ENCODE results near the gene CNEP1R1.
"Not testable (repeated sequence)": the region's sequence is repeated elsewhere in the genome, so short reads cannot be mapped to it uniquely, and the experiment has no call there.

Gene CNEP1R1, protein sequence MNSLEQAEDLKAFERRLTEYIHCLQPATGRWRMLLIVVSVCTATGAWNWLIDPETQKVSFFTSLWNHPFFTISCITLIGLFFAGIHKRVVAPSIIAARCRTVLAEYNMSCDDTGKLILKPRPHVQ
- total RNA-seq: 15.8 to 24.8 (median 16.7) reads per million in 4 donors

DNA sequence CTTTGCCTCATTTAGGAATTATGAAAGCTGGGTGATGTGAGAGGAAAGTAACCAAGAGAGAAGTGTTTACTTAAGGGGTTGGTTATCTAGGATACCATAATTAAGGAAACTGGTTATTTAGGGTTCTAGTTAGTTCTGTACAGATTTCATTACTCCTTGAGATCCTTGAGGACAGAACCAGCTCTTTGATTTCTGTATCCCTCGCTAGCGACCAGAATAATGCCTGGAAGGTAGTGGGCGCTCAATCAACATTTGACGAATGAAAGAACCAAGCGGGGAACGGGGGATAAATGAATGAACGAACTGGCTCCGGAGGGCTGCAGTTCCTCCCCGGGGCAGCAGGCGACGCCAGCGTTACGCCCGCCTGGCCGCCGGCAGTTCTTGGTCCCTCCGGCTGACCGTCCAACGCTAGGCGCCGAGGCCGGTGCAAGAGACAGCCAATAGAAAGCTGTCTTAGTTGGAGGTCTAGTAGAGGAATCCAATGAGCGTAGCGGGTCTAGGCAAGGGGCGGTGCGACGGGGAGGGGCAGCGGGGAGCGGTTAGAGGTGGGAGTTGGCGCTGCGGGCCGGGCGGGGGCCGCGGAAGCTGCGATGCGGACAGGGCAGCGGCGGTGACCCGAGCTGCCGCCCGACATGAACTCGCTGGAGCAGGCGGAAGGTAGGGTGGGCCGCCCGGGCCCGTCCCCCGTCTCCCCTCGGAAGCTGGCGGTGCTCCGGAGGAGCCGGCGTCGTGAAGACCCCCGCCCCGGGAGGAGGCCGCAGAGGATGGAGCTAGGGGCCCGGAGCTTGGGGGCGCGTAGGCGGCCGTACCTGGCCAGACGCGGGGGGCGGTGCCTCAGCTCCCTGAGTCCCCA is at the start of gene CNEP1R1:
Gene CNEP1R1, plus strand, starts transcription at position 542 of the 853 bp plus-strand sequence. Its CDS starts 91 bp downstream, at position 633.
- DNase-seq: peak; percentile 86 to 96 (median 87)

DNA sequence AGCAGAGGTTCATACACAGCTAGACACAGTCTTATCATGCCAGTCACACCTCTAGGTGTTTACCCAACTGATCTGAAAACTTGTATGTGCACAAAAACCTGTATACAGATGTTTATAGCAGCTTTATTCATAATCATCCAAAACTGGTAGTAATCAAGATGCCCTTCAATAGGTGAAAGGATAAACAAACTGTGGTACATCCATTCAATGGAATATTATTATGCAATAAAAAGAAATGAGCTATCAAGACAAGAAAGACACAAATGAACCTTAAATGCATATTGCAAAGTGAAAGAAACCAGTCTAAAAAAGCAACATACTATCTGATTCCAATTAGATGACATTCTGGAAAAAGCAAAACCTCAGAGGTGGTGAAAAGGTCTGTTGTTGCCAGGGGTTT is 47.6 kb upstream of the CNEP1R1 start:
- DNase-seq: no peak

DNA sequence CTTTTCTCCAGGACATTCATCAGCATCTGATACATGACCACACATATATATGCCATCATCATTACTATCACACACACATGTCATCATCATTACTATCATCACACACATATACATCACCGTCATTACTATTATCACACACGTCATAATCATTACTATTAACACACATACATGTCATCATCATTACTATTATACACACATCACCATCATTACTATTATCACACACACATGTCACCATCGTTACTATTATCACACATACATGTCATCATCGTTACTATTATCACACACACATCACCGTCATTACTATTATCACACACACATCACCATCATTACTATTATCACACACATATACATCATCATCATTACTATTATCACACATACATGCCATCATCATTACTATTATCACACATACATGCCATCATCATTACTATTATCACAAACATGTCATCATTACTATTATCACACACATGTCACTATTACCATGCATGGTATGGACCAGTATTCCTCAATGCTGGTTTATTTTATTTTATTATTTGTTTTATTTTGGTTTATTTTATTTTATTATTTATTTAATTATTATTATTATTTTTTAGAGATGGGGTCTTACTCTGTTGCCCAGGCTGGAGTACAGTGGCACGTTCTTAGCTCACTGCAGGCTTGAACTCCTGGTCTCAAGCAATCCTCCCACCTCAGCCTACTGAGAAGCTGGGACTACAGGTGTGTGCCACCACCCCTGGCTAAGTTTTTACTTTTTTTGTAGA is 46.3 kb upstream of the CNEP1R1 start:
- DNase-seq: no peak

DNA sequence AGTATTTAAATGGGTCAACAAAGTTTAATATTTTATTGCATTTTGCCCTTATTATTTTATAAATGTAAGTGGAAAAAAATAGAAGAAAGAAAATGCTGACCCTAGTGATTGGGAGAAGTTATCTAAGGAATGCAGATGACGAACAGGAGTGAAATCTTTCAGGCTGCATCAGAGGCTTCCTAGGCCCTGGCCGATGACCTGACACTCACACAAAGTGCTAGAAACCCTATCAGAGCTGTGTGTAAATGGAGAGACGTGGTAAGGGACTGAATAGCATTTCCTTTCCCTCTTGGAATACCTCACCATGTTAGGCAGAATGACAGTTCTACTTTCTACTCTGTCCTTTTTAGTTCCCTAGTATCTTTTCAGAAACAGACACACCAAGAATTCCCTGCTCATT is 44.9 kb upstream of the CNEP1R1 start:
- no peak for DNase-seq

DNA sequence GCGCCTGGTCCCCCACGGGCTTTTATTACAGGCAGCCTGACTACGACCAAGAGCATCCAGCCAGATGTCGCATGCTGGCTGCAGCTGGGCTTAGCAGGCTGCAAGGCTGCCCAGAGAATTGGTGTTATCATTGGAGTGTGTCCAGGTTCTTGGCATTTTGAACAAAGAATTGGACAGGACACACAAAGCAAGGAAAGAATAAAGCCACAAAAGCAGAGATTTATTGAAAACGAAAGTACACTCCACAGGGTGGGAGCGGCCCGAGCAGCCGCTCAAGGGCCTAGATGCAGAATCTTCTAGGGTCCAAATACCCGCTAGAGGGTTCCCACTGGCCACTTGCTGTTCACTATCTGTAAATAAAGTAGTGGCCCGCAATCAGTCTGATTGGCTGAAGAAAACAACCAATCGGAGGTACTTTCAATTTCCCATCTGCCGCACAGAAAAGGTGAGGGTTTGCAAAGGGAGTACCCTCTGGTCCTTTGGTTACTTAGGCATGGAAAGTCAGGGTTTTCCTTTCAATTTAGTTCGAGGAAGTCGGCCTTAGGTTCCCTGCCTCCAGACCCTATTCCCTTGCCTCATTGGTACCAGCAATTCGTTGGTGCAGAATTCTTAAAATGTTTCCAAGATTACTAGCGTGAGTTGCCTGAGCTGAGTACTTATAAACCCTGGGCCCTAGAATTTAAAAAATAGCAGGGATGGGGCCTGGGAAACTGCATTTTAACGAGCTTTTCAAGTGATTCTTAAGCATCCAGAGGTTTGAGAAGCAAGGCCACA is 38.5 kb upstream of the CNEP1R1 start:
- DNase-seq: no peak

DNA sequence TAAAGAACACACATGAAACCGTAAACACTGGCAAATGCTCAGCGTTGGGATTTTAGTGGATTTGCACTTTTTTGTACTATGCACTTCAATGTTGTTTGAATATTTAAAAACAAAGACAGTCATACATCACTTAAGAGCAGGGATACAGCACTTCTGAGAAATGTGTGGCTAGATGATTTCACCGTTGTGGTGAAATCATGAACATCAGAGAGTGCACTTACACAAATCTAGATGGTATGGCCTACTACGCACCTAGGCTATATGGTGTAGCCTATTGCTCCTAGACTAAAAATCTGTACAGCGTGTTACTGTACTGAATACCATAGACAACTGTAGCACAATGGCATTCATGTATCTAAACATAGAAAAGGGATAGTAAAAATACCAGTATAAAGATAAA is 37.6 kb upstream of the CNEP1R1 start:
- DNase-seq: peak in 1 of 5 donors; percentile 33

DNA sequence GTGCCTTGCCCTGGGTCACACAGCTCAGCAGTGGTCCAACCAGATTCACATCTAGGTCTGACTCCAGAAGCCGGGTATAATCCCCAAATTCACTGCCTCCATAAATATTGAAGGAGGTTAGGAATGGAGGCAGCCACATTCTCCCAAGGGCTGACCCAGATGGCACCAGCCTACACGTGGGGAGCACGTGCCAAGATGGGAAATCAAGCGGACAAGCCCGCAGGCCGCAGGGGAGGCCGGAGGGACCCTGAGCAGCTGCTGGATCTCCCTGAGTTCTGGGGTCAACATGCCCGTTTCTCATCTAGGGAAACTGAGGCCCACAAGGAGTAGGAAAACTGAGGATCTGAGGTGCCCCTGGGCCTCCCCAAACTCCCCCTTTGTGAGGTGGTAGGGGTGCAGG is 32.2 kb upstream of the CNEP1R1 start:
- DNase-seq: no peak

DNA sequence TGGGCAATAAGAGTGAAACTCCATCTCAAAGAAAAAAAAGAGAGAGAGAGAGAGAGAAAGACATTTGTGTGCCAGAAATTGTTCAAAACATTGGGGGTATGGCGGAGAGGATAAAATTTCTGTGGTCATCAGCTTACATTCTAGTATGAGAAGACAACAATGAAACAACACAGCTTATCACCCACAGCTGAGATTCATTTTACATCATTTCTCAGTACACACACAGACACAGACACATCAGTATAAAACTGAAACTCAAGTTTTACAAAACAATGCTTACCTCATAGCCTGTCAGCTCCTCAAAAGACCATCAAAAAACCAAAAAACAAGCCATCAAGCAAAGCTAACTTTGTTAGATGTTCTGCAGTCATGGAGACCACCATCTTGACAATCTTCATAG is 31.4 kb upstream of the CNEP1R1 start:
- peak in 1 of 5 donors; percentile 18 for DNase-seq

DNA sequence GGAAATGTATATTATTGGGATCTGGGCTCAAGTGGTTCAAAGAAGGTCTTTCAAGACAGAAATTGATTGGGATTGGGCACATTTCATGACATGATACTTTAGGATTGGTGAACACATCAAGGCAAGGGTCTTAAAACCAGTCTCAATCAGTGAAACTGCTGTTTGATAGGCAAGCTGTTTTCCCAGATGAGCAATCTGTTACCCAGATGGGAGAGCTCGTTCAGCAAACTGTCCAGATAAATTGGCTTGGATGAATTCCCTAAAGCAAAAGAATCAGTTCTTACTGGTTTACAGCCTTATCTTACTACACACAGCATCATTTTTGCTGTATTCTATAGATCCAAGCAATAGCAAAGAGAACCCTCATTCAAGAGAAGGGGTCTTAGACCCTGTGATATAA is 31.0 kb upstream of the CNEP1R1 start:
- no peak for DNase-seq

DNA sequence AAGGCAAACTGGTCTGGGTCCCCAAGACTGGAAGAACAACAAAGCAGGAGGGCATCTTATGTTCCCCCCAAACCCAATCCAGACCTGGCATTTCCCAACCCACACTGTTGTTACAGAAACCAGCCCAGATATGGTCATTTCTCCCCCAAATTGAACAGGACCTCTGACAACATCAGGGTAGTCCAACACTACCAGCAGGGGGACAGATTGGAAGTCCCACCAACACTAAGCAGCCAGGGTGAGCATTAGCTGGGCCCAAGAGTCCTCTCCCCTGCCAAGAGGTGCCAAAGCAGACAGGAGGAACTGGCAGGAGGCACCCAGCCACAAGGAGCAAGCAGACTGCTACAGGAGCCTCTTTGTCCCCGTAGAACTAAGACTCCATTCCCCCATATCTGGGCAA is 29.3 kb upstream of the CNEP1R1 start:
- no peak for DNase-seq

DNA sequence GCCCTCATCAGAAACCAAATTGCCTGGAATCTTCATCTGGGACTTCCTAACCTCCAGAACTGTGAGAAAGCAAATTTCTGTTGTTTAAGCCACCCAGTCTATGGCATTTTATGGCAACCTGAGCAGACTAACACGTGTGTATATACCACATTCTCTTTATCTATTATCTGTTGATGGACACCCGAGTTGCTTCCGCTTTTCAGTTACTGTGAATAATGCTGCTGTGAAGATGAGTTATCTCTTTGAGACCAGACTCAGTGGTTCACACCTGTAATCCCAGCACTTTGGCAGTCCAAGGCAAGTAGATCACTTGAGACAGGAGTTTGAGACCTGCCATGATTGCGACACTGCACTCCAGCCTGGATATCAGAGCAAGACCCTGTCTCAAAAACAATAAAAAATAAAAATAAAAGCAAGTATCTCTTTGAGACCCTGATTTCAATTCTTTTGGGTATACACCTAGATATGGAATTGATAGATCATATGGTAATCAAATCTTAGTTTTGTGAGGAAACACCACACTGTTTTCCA is 27.2 kb upstream of the CNEP1R1 start:
- no peak for DNase-seq

DNA sequence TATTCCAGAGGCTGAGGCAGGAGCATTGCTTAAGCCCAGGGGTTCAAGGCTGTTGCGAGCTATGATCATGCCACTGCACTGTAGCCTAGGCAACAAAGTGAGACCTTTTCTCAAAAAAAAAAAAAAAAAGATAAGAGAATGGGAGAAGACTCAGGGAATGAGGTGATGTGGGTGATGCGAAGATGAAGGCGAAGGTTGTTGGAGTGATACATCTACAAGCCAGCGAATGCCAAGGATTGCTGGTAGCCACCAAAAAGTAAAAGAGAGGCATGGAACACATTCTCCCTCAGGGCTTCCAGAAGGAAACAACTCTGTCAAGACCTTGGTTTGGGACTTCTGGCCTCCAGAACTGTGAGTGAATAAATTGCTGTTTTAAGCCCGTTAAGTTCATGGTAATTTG is 26.0 kb upstream of the CNEP1R1 start:
- no peak for DNase-seq

DNA sequence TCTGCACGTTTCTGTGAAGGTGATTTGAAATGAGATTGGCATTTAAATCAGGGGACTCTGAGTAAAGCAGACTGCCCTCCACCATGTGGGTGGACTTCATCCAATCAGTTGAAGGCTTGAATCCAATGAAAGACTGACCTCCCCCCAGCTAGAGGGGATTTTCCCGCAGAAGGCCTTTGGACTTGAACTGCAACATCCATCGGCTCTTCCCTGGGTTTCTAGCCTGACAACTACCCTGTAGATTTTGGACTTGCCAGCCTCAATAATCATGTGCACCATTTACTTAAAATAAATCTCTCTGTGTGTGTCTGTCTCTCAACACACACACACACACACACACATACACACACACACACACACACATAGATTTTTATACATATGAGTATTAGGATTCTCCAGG is 23.9 kb upstream of the CNEP1R1 start:
- DNase-seq: no peak

DNA sequence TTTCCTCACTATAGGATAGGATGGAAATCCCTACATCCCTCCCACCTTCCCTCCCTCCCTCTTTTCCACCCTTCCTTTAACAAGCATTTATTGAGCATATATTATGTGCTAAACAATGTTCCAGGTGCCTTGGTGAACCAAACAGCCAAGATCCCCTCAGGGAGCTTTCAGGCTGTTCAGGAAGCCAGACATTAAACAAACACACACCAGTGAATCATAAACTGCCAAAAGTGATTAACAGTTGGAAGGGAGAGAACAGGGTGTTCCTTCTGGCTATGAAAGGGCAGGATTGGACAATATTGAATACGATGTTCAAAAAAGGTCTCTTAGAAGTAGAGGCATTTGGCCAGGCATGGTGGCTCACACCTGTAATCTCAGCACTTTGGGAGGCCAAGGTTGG is 22.8 kb upstream of the CNEP1R1 start:
- DNase-seq: no peak

DNA sequence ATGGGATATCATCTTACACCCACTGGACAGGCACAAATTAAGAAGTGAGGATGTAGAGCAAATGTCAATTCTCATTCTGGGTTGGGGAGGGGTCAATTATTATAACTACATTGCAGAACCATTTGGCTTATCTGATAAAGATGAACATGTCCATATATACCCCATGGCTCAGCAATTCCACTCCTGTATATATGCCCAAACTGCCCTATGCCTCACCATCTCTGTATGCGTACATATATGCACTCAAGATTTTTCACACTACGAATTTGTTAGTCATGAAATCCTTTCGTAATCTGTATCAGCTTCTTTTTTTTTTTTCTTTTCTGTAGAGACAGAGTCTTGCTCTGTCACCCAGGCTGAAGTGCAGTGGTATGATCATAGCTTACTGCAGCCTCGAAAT is 20.8 kb upstream of the CNEP1R1 start:
- no peak for DNase-seq

DNA sequence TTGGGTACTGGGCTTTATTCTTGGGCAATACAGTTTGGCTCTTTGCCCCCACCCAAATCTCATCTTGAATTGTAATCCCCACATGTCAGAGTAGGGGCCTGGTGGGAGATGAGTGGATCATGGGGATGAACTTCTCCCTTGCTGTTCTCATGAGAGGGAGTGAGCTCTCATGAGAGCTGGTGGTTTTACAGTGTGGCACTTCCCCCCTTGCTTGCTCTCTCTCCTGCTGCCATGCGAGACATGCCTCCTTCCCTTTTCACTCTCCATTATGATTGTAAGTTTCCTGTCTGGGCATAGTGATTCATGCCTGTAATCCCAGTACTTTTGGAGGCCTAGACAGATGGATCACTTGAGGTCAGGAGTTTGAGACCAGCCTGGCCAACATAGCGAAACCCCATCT is 18.1 kb upstream of the CNEP1R1 start:
- DNase-seq: no peak

DNA sequence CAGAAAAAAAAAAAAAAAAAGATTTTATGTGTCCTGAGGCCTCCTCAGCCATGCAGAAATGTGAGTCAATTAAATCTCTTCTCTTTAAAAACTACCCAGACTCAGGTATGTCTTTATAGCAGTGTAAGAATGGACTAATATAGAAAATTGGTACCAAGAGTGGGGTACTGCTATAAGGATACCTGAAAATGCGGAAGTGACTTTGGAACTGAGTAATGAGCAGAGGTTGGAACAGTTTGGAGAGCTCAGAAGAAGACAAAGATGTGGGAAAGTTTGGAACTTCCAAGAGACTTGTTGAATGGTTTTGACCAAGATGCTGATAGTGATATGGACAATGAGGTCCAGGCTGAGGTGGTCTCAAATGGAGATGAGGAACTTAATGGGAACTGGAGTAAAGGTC is 17.3 kb upstream of the CNEP1R1 start:
- no peak for DNase-seq

DNA sequence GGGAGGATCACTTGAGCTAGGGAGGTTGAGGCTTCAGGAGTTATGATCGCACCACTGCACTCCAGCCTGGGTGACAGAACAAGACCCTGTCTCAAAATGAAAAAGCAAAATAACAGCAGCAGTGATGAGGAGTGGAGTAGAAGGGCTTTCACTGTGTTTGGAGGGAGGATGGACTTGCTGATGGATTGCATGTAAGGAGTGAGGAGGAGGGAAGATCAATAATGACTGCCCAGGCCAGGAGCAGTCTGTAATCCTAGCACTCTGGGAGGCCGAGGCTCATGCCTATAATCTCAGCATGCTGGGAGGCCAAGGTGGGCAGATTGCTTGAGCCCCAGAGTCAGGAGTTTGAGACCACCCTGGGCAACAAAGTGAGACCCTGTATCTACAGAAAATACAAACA is 14.8 kb upstream of the CNEP1R1 start:
- no peak for DNase-seq

DNA sequence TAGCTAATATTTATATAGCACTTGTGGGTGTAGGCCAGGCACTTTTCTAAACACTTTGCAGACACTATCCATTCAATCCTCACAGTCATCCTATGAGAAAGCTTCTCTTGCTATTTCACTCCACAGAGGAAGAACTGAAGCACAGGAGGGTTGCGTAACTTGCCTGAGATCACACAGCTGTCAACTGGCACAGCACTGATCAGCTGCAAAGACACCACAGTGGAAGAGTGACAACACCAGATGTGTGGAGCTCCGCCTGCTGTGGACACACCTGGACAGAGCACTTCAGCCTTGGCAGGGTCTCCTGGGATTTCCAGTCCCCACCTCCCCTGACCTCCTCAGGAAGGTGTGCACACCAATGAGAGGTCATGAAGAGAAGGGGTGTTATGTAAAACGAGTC is 13.3 kb upstream of the CNEP1R1 start:
- no peak for DNase-seq

DNA sequence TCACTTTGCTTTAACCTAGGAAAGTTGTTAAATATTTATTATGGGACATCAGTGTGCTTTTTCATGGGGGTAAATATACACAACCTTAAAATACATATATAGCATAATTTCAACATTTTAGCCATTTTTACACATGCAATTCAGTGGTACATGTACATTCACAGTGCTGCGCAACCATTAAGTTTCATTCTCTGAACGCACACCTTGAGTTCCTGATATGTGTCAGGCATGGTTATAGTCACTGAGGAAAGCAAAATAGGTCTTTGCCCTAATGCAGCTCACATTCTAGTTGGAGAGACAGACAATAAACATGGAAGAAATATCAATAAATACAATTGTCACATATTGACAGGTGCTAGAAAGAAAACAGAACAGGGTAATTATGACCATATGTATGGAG is 12.8 kb upstream of the CNEP1R1 start:
- DNase-seq: no peak

DNA sequence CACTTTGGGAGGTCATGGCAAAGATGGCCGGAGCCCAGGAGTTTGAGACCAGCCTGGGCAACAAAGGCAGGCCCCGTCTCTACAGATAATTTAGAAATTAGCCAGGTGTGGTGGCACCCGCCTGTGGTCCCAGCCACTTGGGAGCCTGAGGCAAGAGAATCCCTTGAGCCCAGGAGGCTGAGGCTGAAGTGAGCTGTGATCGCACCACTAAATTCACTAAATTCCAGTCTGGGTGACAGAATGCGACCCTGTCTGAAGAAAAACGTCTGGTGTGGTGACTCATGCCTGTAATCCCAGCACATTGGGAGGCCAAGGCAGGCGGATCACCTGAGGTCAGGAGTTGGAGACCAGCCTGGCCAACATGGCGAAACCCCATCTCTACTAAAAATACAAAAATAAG is 10.8 kb upstream of the CNEP1R1 start:
- not testable (repeated sequence) for DNase-seq

DNA sequence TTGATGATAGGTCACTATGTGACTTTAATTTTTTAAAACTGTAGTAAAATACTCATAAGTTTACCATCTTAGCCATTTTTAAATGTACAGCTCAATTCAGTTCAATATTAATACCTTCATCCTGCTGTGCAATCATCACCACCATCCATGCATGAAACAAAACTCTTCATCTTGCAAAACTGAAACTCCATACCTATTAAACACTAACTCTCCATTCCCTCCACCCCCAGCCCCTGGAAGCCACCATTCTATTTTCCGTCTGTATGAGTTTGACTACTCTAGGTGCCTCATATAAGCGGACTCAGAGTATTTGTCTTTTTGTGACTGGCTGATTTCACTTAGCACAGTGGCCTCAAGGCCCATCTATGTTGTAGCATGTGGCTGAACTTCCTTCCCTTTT is 9.4 kb upstream of the CNEP1R1 start:
- no peak for DNase-seq

DNA sequence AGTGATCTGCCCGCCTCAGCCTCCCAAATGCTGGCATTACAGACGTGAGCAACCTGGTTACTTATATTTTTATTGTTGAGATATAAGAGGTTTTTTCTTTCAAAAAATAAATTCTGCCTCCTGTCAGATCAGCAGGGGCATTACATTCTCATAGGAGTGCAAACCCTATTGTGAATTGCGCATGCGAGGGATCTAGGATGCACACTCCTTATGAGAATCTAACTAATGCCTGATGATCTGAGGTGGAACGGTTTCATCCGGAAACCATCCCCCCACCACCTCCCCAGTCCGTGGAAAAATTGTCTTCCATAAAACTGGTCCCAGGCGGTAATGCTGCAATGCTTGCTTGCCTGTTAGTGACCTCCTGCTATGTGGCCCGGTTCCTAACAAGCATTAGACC is 7.5 kb upstream of the CNEP1R1 start:
- DNase-seq: no peak

Measured in T-helper 1 cell (primary cell).